Stimulated activated naive CD8-positive, alpha-beta T cell treated with anti-CD3 and anti-CD28 coated beads, Interleukin-15, Interleukin-2, amounts not matched to agents 100 U/mL and 50 U/mL, for 24 hours (primary cell): Measurements from ENCODE around the gene UPK1A.

Experiments
- ATAC-seq: fragments of 150-1000 bp; cut with Tn5 transposase; one replicate; pipeline ENCODE4 v1.10.0; 2021
- DNase-seq: peaks from one replicate; pipeline ENCODE4 v3.0.0; 2021

Gene UPK1A

DNA sequence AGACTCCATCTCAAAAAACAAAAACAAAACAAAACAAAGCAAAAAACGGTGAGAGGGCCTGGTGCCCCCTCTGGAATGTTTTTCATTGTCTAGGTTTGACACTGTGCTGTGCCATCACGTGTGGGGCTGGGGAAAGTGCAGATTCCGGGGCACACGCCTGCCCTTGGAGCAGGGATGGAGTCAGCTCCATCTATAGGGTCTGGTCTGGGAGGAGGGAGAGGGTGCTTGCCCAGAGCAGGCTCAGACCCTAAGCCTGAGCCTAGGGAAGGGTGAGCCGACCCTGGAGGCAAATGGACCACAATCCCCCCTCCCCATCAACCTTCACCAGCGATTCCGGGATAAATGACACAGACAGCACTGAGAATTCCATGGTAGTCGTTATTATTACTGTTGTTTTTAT lies 27.1 kb downstream of the UPK1A start:
- ATAC-seq (no peak), DNase-seq (no peak)

- DNase-seq (peak; percentile 92), ATAC-seq (peak; percentile 99)
Observed at GRCh38 chr19:35693835-35694599, 27.7 kb downstream of the UPK1A start.

- no peak for ATAC-seq
Observed at GRCh38 chr19:35695895-35696422, 29.6 kb downstream of the UPK1A start.

GRCh38 chr19:35696835-35697234 lies 30.5 kb downstream of the UPK1A start:
- peak; percentile 62 for ATAC-seq
- peak; percentile 27 for DNase-seq

More at GRCh38 chr19:35695895-35696422, 29.6 kb downstream of the UPK1A start:
- no peak for DNase-seq

DNA sequence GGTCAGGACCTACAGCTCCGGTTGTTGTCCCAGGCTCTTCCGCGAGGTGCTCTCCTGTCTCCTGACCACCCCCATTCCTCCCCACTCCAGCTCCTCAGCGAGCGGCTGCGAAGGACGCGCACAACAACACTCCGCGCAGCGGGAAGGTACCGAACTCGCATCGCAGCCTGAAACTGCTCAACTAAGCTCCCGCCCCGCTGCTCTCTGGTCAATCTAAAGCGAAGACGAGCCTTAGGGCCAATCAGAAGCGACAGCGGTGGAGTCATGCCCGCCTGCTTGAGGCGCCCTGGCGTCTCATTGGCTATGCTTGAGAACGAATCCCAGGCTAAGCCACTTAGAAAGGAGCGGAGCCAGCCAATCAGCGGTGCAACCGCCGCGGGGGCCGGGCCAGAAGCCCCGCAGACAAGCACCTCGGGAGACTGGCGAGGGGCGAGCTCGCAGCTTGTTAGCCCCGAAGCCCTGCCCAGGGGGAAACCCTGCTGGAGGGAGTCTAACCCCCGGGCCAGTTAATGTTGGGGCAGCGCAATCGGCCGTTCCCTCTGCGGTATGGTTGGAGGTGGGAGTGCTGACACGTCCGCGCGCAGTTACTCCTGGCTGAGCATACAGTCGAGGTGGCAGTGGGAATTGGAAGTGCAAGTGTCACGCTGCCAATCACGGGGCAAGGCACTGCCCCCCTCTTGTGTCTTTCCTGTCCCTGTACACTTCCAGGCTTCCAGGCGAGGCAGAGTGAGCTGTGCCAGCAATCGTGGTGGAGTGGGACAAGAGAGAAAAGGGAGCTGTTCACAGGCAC lies 36.1 kb downstream of the UPK1A start:
- ATAC-seq (peak; percentile 100), DNase-seq (peak; percentile 92)

- ATAC-seq: no peak
- DNase-seq: no peak
Observed at GRCh38 chr19:35703343-35703742, 37.0 kb downstream of the UPK1A start.

DNA sequence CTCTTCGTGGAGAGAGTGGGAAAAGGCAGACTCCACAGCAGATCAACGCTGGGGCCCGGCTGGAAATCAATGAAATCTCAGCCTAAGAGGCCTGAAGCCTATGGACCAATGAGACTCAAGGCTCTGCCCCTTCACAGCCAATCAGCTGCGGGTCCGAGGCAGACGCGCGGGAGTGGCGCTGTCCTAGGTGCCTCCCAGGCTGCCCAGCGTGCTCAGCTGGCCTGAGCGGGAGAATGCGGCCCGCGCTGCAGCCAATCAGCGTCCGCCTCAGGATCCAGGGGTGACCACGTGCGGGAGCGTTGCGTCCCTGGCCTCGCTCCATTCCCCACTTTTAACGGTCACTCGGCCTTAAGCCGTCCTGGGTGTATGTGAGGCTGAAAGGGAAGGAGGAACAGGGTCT lies 37.9 kb downstream of the UPK1A start, which contains the start of gene ZBTB32:
ZBTB32 (plus strand) TSS at position 341 of the 400 bp plus-strand sequence. CDS start 10,069 bp downstream, outside the sequence.
- DNase-seq (peak; percentile 30), ATAC-seq (no peak)

GRCh38 chr19:35708391-35708790 lies 42.1 kb downstream of the UPK1A start:
- DNase-seq (no peak), ATAC-seq (no peak)

DNA sequence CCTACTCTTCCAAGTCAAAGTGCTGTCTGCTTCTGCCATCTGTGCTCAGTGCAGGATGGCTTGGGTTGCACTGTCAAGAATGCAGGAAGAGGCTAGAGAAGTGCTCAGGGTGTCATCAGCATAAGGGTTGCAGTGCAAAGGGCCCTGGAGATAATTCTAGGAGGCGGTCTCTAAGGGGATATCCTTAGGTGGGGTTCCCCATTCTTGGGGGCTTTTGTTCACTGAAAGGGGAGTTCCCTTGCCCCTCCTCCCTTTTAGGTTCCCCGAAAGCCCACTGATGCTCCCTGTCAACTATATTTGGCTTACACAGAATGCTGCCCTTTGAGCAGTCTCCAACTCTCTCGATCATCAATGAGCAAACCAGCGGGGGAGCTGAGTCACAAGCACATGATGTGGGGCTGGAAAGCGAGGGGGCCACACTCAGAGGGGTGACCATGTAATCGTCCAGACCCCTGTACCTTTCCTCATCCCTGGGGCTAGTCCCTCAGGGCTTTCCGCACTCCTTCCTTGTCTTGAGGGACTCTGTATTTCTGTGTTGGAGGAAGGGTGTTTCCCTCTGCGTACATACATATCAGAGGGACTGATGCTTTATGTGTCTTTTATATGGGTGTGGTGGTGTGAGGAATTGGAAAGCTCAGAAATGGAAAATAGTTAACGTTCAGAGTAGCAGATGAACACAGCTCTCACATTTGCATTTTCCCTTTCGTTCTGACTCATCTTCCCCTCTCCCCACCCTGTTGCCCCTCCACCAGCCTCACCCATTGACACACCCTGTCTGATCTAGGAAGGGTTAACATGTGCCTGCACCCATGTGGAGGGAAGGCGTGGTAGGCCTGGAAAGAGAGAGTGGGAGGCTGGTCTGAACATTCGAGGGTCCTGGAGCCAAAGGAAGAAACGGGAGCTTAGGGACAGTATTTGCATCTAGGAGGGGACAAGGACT lies 44.7 kb downstream of the UPK1A start:
- peak; percentile 65 for ATAC-seq
- peak; percentile 81 for DNase-seq

- DNase-seq: peak; percentile 88
- ATAC-seq: peak; percentile 24
Observed at GRCh38 chr19:35712567-35713505, 46.5 kb downstream of the UPK1A start.

DNA sequence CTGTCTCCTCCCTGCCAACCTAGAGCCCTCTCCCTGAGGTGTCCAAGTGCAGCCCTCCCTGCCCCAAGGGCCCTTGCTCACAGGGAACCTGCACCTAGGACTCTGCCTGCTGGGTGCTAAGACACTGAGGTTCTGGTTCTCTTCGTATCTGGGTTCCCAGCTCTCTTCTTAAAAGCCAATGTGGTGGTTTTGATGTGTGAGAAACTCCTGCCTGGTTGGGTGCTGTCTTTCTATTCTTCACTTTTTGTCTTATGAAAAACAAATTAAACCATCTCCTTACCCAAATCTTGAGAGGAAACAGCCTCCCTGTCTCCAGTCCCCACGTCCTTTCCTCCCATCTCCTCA lies 47.2 kb downstream of the UPK1A start:
- DNase-seq: no peak
- no peak for ATAC-seq

- no peak for DNase-seq
- no peak for ATAC-seq
Observed at GRCh38 chr19:35713904-35714495, 47.7 kb downstream of the UPK1A start.

DNA sequence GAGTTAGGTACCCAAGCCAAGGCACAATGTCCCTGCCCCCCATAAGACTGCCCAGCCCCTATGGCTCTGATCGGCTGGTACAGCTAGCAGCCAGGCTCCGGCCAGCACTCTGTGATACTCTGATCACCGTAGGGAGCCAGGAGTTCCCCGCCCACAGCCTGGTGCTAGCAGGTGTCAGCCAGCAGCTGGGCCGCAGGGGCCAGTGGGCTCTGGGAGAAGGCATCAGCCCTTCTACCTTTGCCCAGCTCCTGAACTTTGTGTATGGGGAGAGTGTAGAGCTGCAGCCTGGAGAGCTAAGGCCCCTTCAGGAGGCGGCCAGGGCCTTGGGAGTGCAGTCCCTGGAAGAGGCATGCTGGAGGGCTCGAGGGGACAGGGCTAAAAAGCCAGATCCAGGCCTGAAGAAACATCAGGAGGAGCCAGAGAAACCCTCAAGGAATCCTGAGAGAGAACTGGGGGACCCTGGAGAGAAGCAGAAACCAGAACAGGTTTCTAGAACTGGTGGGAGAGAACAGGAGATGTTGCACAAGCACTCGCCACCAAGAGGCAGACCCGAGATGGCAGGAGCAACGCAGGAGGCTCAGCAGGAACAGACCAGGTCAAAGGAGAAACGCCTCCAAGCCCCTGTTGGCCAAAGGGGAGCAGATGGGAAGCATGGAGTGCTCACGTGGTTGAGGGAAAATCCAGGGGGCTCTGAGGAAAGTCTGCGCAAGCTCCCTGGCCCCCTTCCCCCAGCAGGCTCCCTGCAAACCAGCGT lies 48.5 kb downstream of the UPK1A start:
- DNase-seq (peak; percentile 52), ATAC-seq (no peak)

GRCh38 chr19:35715355-35715809 lies 49.1 kb downstream of the UPK1A start:
- no peak for DNase-seq
- no peak for ATAC-seq

DNA sequence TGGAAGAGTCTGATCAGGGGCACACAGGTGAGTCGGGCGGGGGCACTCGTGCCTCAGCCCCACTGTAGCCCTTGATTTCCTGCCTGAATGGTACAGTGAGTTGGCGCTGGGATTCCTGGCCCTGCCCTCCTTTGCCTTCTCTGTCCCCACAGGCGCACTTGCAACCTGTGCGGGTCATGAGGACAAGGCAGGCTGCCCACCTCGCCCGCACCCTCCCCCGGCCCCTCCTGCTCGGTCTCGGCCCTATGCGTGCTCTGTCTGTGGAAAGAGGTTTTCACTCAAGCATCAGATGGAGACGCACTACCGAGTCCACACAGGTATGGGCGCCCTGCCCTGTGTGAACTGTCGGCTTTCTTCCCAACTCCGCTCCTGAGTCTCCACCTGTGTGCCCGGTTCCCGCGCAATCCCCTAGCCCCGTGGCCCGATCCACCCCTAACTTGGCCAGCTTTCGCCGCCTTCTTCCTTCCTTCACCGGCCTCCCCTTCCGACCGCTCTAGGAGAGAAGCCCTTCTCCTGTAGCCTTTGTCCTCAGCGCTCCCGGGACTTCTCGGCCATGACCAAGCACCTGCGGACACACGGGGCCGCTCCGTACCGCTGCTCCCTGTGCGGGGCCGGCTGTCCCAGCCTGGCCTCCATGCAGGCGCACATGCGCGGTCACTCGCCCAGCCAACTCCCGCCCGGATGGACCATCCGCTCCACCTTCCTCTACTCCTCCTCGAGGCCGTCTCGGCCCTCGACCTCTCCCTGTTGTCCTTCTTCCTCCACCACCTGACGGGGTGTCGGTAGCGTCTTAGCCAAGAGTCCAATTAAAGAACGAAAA lies 49.9 kb downstream of the UPK1A start:
- ATAC-seq (no peak), DNase-seq (no peak)

GRCh38 chr19:35716801-35717664 lies 50.7 kb downstream of the UPK1A start:
- DNase-seq (peak; percentile 88), ATAC-seq (peak; percentile 70)

DNA sequence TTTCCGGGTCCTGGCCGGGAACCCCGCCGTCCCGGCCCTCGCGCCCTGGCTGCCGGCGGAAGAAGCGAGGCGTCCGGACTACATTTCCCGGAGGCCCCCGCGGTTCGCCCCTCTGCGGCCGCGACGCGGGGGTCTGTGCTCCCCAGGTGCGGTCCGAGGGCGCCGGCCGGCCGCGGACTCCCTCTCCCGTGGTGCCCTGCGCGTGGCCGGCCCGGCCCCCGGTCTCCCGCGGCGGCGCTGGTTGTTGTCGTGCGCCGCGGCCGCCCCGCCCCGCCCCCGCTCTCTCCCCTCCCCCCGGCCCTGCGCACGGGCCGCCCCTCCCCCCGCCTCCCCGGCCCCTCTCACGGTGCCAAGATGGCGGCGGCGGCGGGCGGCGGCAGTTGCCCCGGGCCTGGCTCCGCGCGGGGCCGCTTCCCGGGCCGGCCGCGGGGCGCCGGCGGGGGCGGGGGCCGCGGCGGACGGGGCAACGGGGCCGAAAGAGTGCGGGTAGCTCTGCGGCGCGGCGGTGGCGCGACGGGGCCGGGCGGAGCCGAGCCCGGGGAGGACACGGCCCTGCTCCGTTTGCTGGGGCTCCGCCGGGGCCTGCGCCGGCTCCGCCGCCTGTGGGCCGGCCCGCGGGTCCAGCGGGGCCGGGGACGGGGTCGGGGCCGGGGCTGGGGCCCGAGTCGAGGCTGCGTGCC lies 51.5 kb downstream of the UPK1A start, which contains the start of gene KMT2B:
KMT2B (plus strand) TSS at position 339 of the 680 bp plus-strand sequence; CDS start at position 355, 16 bp downstream.
- peak; percentile 6 for ATAC-seq
- peak; percentile 95 for DNase-seq
